Measurements from ENCODE around the gene DOCK4.

DOCK4 gene

DNA sequence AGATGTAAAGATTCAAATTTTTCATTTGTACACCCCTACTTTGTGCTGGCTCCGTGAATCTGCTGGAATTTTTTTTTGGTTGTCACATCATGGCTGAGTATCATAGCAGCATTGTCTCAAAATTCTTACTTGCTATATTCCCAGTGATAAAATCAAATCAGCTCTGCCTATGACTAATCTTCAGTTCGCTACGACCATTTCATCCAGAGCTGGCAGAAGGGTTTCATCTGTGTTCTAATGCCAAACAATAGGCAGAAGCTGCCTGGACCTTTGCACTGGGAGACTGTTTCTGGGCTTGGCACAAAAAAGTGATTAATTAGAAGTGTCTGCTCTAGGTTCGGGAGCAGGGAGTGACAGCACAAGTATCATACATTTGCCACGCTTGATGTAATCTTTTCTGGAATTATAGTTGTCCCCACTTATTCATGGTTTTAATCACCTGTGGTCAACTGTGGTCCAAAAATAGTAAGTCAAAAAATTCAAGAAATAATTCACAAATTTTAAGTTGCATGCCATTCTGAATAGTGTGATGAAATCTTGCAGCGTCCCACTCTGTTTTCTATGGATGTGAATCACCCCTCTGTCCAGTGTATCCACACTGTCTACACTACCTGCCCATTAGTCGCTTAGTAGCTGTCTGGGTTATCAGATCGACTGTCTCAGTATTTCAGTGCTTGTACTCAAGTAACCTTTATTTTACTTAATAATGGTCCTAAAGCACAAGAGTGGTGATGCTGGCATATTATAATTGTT, 523.4 kb downstream of the DOCK4 start:
- DNase-seq = no peak

GRCh38 chr7:111681242-111681641, 525.0 kb downstream of the DOCK4 start:
- DNase-seq = no peak

DNA sequence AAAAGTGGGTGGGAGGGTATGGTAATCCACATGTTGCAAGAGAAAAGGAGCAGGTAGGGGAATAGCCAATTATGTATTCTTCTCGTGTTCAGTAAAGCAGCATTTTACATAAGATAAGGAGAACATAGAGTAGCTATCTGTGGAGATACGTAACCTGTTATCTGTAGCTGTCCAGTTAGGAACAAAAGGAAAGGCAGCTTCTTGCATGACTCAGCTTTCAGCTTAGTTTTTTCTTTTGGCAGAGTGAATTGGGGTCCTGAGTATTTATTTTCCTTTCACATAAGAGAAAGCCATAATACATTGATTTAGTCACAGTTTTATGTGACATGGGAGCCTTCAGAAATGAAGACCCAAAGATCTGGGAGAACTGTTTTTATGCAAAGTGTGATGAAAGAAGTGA, 527.2 kb downstream of the DOCK4 start:
- no peak for DNase-seq

DNA sequence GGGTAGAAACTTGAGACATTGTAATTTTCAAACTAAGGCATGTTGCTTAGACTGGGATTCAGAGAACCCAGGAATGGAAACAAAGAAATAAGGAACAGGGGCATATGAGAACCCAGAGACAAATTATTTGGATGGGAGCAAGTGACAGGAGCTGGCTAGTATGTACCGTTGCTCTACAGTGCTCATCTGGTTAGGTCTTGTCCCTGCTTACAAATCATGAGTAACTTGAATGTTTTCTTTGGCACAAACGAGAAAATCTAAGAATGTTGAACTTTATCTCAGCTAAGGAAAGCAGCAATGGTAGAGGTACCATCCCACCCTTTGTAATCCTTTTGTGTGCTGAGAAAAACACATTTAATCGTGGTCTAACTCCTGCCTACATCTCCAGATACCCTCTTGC, 527.9 kb downstream of the DOCK4 start:
- no peak for DNase-seq

- no peak for DNase-seq
These were observed 528.4 kb downstream of the DOCK4 start for GRCh38 chr7:111677848-111678247.

GRCh38 chr7:111676811-111677210, 529.4 kb downstream of the DOCK4 start:
- no peak for DNase-seq
